Suprapubic skin (tissue), 4 donors: ENCODE data around the gene ING2. TPM values are rescaled to one million over a fixed set of nuclear protein-coding genes. Genes with fewer than 3 reads are reported as not detected.

Source experiments
- DNase-seq, 2 donors: peaks; one replicate each; pipeline ENCODE4 v3.0.0-alpha.2; 2019; ENCODE audit warnings: low spot score in 2 of 2
- H3K27ac ChIP-seq: fragments of 200-600 bp; sonication (generic); one replicate; pipeline ENCODE4 v1.5.1; 2019
- H3K27me3 ChIP-seq: fragments of 200-600 bp; sonication (generic); one replicate; pipeline ENCODE4 v1.5.1; 2019
- H3K36me3 ChIP-seq: fragments of 200-600 bp; sonication (generic); one replicate; pipeline ENCODE4 v1.5.1; 2019
- H3K4me1 ChIP-seq: fragments of 200-600 bp; sonication (generic); one replicate; pipeline ENCODE4 v1.5.1; 2019
- H3K4me3 ChIP-seq: fragments of 200-600 bp; sonication (generic); one replicate; pipeline ENCODE4 v1.5.1; 2019; ENCODE audit warnings: mild to moderate bottlenecking
- H3K9me3 ChIP-seq: fragments of 200-600 bp; sonication (generic); one replicate; pipeline ENCODE4 v1.5.1; 2019
- EP300 ChIP-seq: sonication (generic); formaldehyde crosslinking; IDR thresholded peaks from one replicate; pipeline ENCODE4 v1.6.1; 2017; ENCODE audit warnings: antibody characterized with exemption
- POLR2A ChIP-seq, 2 donors: fragments of 450-650 bp; IDR thresholded peaks; one replicate each; pipeline ENCODE4 v1.6.1; 2017; ENCODE audit warnings: antibody characterized with exemption in 2 of 2, mild to moderate bottlenecking in 2 of 2, moderate library complexity in 2 of 2
- POLR2AphosphoS5 ChIP-seq, 3 donors: sonication (generic); formaldehyde crosslinking; IDR thresholded peaks; one replicate each; pipeline ENCODE4 v1.6.1; 2017; ENCODE audit warnings: antibody characterized with exemption in 3 of 3
- WGBS: methylation state at CpG from one replicate; pipeline ENCODE4 v1.1.5; 2018; 5-methylcytosine and 5-hydroxymethylcytosine counted together
- total RNA-seq, 4 donors: library from RNA; depleted of rRNA; stranded (reverse); fragments of >200 nt; gene quantifications; one replicate each; pipeline ENCODE4 v1.1.0, GENCODE V29; 2016
- TF ChIP-seq, protein P1 (sequence below), 2 donors: fragments of 200-600 bp in 1 of 2; fragments of 450-650 bp in 1 of 2; sonication (generic) in 1 of 2; IDR thresholded peaks; one replicate each; pipeline ENCODE4 v1.5.1; 2016 to 2019; ENCODE audit warnings: antibody characterized with exemption in 2 of 2, mild to moderate bottlenecking in 1 of 2, moderate library complexity in 1 of 2

ING2 gene
- total RNA-seq, 4 donors from 2014 or later, result 9.9 to 21.2 (median 18.8) TPM

DNA sequence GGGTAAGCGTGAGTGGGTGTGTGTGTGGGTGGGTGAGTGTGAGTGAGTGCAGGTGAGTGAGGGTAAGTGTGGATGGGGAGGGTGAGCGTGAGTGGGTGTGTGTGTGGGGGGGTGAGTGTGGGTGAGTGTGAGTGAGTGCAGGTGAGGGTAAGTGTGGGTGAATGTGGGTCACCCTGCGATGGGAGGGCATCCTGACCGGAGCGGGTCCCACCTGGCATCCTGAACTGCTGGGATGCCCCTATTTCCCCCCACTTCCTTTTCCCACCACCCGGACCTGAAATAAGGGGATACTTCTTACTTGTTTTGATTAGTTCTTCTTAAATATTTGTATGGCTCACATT is 49.5 kb downstream of the ING2 start:
- Histone ChIP-seq H3K36me3 (no peaks in the 10 kb centered on the region), H3K9me3 (no peaks in the 10 kb centered on the region), H3K27ac (no peak overlapping the region), H3K4me3 (no peak overlapping the region), H3K4me1 (peaks cover 3% of the 10 kb centered on the region), H3K27me3 (no peaks in the 10 kb centered on the region)
- DNase-seq, result no peak
- no peak for TF ChIP-seq EP300
- TF ChIP-seq, protein P1, sequence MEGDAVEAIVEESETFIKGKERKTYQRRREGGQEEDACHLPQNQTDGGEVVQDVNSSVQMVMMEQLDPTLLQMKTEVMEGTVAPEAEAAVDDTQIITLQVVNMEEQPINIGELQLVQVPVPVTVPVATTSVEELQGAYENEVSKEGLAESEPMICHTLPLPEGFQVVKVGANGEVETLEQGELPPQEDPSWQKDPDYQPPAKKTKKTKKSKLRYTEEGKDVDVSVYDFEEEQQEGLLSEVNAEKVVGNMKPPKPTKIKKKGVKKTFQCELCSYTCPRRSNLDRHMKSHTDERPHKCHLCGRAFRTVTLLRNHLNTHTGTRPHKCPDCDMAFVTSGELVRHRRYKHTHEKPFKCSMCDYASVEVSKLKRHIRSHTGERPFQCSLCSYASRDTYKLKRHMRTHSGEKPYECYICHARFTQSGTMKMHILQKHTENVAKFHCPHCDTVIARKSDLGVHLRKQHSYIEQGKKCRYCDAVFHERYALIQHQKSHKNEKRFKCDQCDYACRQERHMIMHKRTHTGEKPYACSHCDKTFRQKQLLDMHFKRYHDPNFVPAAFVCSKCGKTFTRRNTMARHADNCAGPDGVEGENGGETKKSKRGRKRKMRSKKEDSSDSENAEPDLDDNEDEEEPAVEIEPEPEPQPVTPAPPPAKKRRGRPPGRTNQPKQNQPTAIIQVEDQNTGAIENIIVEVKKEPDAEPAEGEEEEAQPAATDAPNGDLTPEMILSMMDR (IDR thresholded peaks at IDR 0.05), result no peak
- no peak for TF ChIP-seq POLR2A (IDR thresholded peaks at IDR 0.05)
- TF ChIP-seq POLR2AphosphoS5 (IDR thresholded peaks at IDR 0.05), result no peak
- WGBS, result 65% methylated on average over 6 of the region's 6 CpGs

DNA sequence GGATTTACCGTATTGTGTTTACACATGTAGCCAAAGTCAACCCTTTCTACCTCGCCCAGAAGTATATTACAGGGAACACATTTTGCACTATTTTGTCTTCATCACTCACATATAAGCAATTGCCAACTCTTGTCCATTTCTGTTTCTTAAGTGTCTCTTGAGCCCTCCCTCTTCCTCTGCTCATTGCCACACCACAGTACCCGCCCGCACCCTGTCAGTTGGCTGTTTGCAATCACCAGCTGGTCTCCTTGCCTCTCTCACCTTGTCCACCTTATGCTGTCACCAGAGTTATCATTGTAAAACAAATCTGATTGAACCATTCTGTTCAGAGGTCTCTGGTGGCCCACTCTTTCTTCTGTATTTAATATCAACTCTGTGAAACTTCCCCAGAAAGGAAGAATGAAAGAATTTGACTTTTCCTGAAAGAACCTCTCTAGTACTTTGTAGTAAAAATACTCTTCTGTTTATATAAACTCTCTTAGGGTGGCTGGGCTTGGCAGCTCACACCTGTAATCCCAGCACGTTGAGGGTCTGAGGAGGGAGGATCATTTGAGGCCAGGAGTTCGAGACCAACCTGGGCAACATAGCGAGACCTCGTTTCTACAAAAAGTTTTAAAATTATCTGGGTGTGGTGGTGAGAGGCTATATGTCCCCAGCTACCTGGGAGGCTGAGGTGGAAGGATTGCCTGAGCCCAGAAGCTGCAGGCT is 50.2 kb downstream of the ING2 start:
- WGBS, result 64% methylated on average over 8 of the region's 8 CpGs
- H3K36me3 ChIP-seq, result no peaks in the 10 kb centered on the region
- H3K27me3 ChIP-seq, result no peaks in the 10 kb centered on the region
- no peak overlapping the region for H3K27ac ChIP-seq
- no peak for TF ChIP-seq EP300
- TF ChIP-seq POLR2AphosphoS5 (IDR thresholded peaks at IDR 0.05), result no peak
- TF ChIP-seq, protein P1 (IDR thresholded peaks at IDR 0.05), result no peak
- TF ChIP-seq POLR2A (IDR thresholded peaks at IDR 0.05), result no peak
- DNase-seq, result no peak
- no peak overlapping the region for H3K4me3 ChIP-seq
- H3K4me1 ChIP-seq, result peaks cover 3% of the 10 kb centered on the region
- no peaks in the 10 kb centered on the region for H3K9me3 ChIP-seq

DNA sequence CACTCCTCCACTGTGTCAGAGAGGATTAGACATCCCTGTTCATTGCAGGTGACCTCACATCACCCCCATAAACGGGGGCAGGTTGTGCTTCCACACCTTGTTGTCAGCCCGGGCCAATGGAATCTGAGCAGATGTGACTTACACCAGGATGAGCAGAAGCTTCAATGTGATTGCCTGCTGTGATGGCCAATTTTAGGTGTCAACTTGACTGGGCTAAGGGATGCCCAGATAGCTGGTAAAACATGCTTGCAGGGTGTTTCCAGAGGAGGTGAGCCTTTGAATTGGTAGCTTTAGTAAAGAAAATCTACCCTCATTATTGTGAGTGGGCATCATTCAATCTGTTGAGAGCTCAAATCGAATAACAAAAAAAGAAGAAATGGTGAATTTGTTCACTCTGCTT is 52.1 kb downstream of the ING2 start:
- TF ChIP-seq, protein P1 (IDR thresholded peaks at IDR 0.05), result no peak
- TF ChIP-seq POLR2A (IDR thresholded peaks at IDR 0.05) (no peak), EP300 (no peak), POLR2AphosphoS5 (IDR thresholded peaks at IDR 0.05) (no peak)
- H3K4me1 ChIP-seq, result peaks cover 3% of the 10 kb centered on the region
- H3K27me3 ChIP-seq, result no peaks in the 10 kb centered on the region
- H3K27ac ChIP-seq, result no peak overlapping the region
- no peak for DNase-seq
- 75% methylated on average over 3 of the region's 3 CpGs for WGBS
- H3K36me3 ChIP-seq, result no peaks in the 10 kb centered on the region
- no peak overlapping the region for H3K4me3 ChIP-seq
- H3K9me3 ChIP-seq, result no peaks in the 10 kb centered on the region

DNA sequence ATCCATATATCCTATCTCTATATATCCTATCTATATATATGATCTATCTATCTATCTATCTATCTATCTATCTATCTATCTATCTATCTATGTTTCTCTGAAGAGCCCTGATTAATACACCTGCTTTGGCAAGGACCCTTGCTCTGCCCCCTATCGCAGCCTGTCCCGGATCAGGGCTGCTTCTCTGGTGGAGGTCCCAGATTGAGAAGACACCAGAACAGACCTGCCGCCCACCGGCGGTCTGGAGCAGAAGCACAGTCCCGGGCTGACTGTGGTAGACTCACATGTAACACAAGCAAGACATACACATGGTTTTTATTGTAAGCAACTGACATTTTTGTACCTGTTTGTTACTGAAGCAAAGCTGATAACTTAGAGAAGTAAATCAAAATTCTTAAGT is 52.8 kb downstream of the ING2 start:
- Histone ChIP-seq H3K4me1 (peaks cover 3% of the 10 kb centered on the region), H3K27me3 (no peaks in the 10 kb centered on the region), H3K27ac (no peak overlapping the region), H3K36me3 (no peaks in the 10 kb centered on the region), H3K9me3 (no peaks in the 10 kb centered on the region), H3K4me3 (no peak overlapping the region)
- TF ChIP-seq EP300, result no peak
- TF ChIP-seq POLR2A (IDR thresholded peaks at IDR 0.05), result no peak
- TF ChIP-seq POLR2AphosphoS5 (IDR thresholded peaks at IDR 0.05), result no peak
- TF ChIP-seq, protein P1 (IDR thresholded peaks at IDR 0.05), result no peak
- WGBS, result 93% methylated on average over 6 of the region's 6 CpGs
- DNase-seq, result no peak

DNA sequence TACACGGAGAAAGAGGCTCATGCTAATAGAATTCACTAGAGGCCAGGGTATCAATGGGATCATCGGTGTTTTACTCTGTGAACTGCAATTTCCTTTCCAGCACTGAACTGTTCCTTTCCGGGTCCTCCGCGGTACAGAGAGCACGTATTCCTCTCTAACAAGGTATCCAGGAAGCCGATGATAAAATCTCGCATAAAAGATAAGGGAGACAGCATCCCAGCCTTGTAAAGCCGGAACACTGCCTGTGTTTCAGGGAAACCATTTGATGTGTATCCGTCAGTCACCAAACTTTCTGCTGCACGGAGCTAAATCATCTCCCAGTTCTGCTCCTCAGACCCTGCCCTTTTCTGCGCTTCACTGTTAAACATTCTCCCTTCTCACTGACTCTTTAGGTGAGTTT is 54.0 kb downstream of the ING2 start:
- H3K27ac ChIP-seq, result no peak overlapping the region
- H3K27me3 ChIP-seq, result no peaks in the 10 kb centered on the region
- H3K36me3 ChIP-seq, result no peaks in the 10 kb centered on the region
- H3K9me3 ChIP-seq, result no peaks in the 10 kb centered on the region
- TF ChIP-seq POLR2A (IDR thresholded peaks at IDR 0.05), result no peak
- TF ChIP-seq POLR2AphosphoS5 (IDR thresholded peaks at IDR 0.05), result no peak
- TF ChIP-seq, protein P1 (IDR thresholded peaks at IDR 0.05), result no peak
- no peak for TF ChIP-seq EP300
- H3K4me3 ChIP-seq, result no peak overlapping the region
- peaks cover 8% of the 10 kb centered on the region for H3K4me1 ChIP-seq
- WGBS, result 63% methylated on average over 12 of the region's 12 CpGs
- no peak for DNase-seq
